GM18870 (cell line): ENCODE measurements around the gene ODAD4.

Source experiments
- ATAC-seq: cut with Tn5 transposase; IDR thresholded peaks from one replicate; pipeline ENCODE4 v1.9.1; 2021; ENCODE audit warnings: moderate library complexity; ENCODE audit not compliant: unreplicated experiment

Gene ODAD4

GRCh38 chr17:41967141-41967920, 36.9 kb downstream of the ODAD4 start:
- ATAC-seq: no peak

- no peak for ATAC-seq
Observed at GRCh38 chr17:41967921-41968578, 37.6 kb downstream of the ODAD4 start.

- ATAC-seq: no peak
Observed at GRCh38 chr17:41968676-41969075, 38.3 kb downstream of the ODAD4 start.

GRCh38 chr17:41970901-41971331, 40.5 kb downstream of the ODAD4 start:
- ATAC-seq: no peak

- ATAC-seq: no peak
Observed at GRCh38 chr17:41971721-41972523, 41.5 kb downstream of the ODAD4 start.

GRCh38 chr17:41972571-41973407, 42.4 kb downstream of the ODAD4 start:
- ATAC-seq: no peak

GRCh38 chr17:41973408-41973811, 43.0 kb downstream of the ODAD4 start:
- ATAC-seq: no peak

- ATAC-seq: no peak
Observed at GRCh38 chr17:41974031-41974430, 43.6 kb downstream of the ODAD4 start.

GRCh38 chr17:41974658-41975057, 44.2 kb downstream of the ODAD4 start:
- no peak for ATAC-seq

- ATAC-seq: no peak
Observed at GRCh38 chr17:41975099-41976083, 45.0 kb downstream of the ODAD4 start.

GRCh38 chr17:41976142-41976768, 45.8 kb downstream of the ODAD4 start:
- no peak for ATAC-seq

GRCh38 chr17:41977991-41978390, 47.6 kb downstream of the ODAD4 start:
- ATAC-seq: no peak

GRCh38 chr17:41982026-41982760, 51.8 kb downstream of the ODAD4 start:
- no peak for ATAC-seq

- ATAC-seq: no peak
Observed at GRCh38 chr17:41984454-41984853, 54.0 kb downstream of the ODAD4 start.

GRCh38 chr17:41985919-41986318, 55.5 kb downstream of the ODAD4 start:
- no peak for ATAC-seq

GRCh38 chr17:41986634-41987033, 56.2 kb downstream of the ODAD4 start:
- no peak for ATAC-seq

- ATAC-seq: no peak
Observed at GRCh38 chr17:41987642-41988041, 57.2 kb downstream of the ODAD4 start.

GRCh38 chr17:41988418-41988817, 58.0 kb downstream of the ODAD4 start:
- ATAC-seq: no peak
